CD4-positive, alpha-beta T cell treated with Interleukin-4 for 1 hour (primary cell): ENCODE data around the gene NHLRC2.
"Not testable (repeated sequence)": the region's sequence is repeated elsewhere in the genome, so short reads cannot be mapped to it uniquely, and the experiment has no call there.

Experiments used
- DNase-seq, 2 donors: peaks; one replicate each; pipeline ENCODE4 v3.0.0-alpha.2; 2020 to 2022

The NHLRC2 gene

DNA sequence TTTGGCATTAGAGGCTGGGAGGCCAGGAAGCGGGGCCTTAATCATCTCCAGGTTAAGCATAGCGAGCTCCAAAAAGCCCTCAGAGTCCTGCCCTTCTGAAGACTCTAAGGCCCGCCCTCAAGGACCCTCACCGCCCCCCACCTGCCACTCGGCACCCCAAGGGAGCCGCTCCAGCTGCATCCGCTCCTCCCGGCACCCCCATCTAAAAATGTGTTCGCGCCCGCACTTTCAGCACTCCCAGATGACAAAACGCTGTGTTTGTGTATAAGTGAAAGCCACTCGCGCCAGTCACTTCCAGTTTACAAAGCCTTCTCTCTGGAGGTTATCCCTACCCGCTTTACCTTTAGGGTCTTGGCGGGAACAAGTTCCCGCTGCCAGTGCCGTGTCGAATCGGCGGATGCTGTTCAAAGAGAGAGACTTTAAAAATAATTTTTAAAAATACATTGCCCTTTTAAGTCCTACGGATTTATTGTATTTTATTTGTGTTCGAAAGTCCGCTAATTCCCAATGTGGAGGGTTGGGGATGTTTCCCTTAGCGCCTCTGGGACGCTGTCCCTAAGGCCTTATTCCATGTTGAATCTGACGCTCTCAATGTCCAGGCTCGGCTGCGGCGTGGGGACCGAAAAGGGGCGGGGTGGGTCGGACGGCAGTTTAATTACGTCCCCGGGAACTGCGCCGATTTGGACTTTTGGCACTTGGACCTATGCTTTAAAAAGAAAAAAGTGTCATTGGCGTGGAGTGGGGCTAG, at the start of gene NHLRC2, which contains the start of gene DCLRE1A:
Gene NHLRC2 (plus strand): TSS at position 649 of the 748 bp plus-strand sequence. CDS start 212 bp downstream, outside the sequence.
Gene DCLRE1A (minus strand): TSS at position 70 of the 748 bp plus-strand sequence. CDS start 900 bp downstream, outside the sequence.
- peak; percentile 73 to 74 for DNase-seq

DNA sequence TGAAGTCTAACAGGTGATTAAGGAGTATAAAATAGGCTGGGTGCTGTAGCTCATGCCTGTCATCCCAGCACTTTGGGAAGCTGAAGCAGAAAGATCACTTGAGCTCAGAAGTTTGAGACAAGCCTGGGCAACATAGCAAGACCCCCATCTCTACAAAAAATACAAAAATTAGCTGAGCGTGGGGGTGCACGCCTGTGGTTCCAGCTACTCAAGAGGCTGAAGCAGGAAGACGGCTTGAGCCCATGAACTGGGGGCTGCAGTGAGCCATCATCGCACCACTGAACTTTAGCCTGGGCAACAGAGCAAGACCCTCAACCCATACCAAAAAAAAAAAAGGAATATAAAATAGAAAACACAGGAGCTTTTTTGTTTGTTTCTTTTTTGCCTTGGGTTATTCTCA, 48.0 kb upstream of the NHLRC2 start:
- DNase-seq = no peak

DNA sequence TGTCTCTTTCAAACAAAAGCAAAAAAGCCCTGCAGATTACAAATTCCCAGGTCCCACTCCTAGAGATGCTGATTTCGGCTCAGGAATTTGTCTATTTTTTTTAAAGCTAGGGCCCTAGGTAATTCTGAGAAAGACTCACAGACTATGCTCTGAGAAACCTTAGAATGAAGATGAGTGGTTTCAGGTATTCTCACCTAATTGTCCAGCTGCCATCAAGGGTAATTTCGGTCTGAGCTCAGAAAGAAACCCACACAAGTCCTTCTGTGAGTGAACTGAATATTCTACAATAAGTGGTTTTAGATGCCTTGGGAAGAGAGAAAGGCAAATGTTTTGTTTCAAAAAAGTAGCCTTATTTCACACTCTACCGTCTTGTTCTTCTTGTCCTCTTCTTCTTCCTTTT, 46.3 kb upstream of the NHLRC2 start:
- DNase-seq = no peak

DNA sequence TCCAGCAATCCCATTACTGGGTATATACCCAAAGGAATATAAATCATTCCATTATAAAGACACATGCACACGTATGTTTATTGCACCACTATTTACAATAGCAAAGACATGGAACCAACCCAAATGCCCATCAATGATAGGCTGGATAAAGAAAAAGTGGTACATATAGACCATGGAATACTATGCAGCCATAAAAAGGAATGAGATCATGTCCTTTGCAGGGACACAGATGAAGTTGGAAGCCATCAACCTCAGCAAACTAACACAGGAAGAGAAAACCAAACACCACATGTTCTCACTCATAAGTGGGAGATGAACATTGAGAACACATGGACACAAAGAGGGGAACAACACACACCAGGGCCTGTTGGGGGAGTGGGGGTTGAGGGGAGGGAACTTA, 39.8 kb upstream of the NHLRC2 start:
- not testable (repeated sequence) for DNase-seq

- DNase-seq = no peak
Observed at GRCh38 chr10:113819989-113820388, 34.5 kb upstream of the NHLRC2 start.

DNA sequence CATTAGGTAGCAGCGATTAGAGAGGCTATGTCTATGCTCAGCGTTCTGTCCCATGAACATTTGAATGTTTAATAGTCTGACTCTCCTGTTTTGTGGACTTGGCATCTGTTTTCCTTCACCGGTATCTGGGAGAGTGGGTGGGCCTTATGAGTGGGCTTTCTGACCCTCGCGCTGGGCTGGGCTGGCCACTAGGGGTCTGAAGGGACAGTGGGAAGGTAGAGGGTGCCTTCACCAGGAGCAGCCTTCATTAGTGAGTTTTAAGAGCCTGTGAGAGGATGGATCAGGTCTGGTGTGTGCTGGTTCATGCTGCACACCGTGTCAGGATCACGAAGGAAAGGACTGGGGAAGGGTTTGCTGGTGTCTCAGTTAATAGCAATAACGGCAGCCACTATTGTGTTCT, 34.0 kb upstream of the NHLRC2 start:
- DNase-seq = no peak

- DNase-seq = not testable (repeated sequence)
Observed at GRCh38 chr10:113821306-113821705, 33.2 kb upstream of the NHLRC2 start.

- no peak for DNase-seq
Observed at GRCh38 chr10:113822174-113822573, 32.3 kb upstream of the NHLRC2 start.

- DNase-seq = no peak
Observed at GRCh38 chr10:113823389-113823788, 31.1 kb upstream of the NHLRC2 start.

DNA sequence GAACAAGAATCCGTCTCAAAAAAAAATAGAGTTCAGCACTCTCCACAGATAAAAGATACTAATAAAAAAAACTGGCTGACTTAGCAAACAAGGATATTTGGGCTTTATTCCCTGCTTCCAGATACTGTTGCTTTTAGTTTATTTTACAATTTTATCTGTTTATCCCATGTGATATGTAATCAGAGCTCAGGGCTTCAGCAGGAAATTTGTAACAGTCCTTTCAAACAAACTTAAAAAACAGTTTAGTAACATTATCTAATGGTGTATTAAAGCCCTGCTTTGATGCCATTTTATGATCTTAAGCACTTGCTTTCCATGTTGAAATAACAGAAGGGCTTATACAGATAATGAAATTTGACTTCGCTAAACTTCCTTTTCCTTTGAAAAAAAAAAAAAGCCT, 28.7 kb upstream of the NHLRC2 start:
- DNase-seq = no peak

DNA sequence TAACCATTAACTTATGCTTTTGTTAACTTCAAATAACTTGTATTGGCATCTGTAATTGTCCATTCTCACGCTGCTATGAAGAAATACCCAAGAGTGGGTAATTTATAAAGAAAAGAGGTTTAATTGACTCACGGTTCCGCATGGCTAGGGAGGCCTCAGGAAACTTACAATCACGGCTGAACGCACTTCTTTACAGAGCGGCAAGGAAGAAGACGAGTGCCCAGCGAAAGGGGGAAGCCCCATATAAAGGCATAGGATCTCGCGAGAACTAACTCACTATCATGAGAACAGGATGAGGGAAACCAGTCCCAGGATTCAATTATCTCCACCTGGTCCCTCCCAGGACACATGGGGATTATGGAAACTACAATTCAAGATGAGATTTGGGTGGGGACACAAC, 25.9 kb upstream of the NHLRC2 start:
- DNase-seq = not testable (repeated sequence)

DNA sequence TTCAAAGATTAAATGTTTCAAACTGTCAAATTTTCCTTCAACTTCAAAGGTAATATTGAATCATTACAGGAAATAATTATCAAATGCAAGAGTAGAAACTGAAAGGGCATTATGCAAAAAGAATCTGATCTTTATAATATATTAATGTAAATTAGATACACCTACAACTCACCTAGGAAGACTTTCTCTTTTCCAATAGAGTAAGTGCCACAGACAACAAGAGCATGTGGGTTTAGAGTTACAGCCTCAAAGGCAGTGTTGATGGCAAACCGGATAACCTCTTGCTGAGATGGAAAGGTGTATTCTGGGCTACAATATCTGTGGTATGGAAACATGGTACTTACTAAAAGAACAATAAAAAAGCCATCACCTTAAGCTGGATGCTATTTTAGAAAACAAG, 12.3 kb upstream of the NHLRC2 start:
- no peak for DNase-seq

GRCh38 chr10:113843972-113844485, 10.4 kb upstream of the NHLRC2 start:
- DNase-seq = no peak

- no peak for DNase-seq
Observed at GRCh38 chr10:113846036-113846435, 8.4 kb upstream of the NHLRC2 start.

GRCh38 chr10:113849140-113849803, 5.2 kb upstream of the NHLRC2 start:
- DNase-seq = no peak

GRCh38 chr10:113849946-113850345, 4.5 kb upstream of the NHLRC2 start:
- no peak for DNase-seq

DNA sequence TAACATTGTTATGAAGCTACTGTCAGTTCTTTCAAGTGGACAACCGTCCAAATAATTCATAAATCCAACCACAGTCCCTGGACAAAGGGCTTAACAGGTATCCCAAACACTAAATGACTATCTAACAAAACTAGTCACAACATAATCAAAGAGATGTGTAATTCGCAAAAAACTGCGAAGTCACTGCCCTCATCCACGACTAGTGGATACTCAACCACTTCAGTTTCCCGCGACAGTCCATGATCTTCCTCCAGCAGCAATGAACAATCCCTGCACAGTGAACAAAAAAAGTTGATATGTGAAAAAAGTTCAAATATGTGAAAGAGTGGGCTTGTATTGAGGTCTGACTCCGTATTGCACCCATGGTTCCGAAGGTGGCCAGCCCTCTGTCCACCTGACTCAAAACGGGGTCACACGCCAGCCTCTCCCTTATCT, 866 bp upstream of the NHLRC2 start:
- no peak for DNase-seq

DNA sequence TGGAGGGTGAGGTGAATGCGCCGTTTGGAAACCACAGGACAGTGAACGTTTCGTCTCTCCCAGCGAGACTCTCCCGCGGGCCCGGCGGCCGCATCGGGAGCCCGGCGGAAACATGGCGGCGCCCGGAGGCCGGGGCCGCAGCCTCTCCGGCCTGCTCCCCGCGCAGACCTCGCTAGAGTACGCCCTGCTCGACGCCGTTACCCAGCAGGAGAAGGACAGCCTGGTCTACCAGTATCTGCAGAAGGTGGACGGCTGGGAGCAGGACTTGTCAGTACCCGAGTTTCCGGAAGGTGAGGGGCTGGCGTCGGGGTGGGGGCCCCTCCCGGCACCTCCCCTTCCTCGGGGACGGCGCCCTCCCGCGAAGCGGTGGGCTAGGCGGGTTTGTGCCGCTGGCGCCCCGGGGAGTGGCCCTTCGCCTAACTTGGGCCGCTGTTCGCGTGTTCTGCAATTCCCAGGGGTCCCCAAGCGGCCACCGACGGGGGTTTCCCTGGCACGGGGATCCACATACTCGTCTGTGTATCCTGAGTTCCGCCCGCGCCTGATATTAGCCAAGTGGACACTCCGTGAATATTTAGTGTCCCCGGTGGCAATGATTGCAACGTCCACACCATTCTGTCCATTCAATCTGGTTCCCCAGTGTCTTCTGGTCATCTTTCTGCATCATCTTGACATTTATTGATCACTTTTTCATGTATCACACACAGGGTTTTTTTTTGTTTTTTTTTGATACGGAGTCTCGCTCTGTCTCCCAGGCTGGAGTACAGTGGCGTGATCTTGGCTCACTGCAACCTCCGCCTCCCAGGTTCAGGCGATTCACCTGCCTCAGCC, 514 bp downstream of the NHLRC2 start:
- DNase-seq = peak; percentile 52 to 59

GRCh38 chr10:113856563-113856962, 2.1 kb downstream of the NHLRC2 start:
- no peak for DNase-seq

GRCh38 chr10:113857210-113857609, 2.7 kb downstream of the NHLRC2 start:
- DNase-seq = no peak

DNA sequence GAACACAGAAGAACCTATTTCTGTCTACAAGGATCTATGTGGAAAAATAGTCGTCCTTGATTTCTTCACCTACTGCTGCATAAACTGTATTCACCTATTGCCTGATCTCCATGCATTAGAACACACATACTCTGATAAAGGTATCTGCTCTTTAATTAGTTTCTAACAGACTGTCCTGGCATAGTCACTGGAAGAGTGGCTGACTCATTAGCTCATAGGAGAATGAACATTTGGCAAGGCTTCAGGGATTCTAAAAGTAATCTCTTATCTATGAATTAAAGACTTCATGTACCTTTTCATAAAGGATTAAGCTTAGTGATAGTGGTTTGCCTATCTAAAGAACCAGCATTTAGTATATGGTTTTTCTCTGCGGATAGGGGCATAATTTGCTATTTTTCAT, 4.1 kb downstream of the NHLRC2 start:
- DNase-seq = no peak

DNA sequence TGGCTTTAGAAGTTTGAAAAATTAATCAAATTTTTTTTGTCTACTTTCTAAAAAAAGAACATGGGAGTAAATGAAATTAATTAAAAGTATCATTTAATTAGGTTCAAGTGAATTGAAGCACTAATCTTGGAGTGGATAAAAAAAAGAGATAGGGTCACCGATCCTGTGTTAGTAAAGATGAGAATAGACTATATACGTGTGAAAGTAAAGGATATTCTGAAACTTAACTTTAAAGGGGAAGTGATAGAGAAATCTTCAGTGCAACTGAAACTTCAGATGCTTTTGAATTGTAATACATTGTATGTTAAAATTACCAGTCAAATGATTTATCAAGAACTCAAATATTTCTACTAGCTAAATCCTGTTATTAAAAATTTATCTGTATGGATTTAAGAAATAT, 4.8 kb downstream of the NHLRC2 start:
- no peak for DNase-seq

DNA sequence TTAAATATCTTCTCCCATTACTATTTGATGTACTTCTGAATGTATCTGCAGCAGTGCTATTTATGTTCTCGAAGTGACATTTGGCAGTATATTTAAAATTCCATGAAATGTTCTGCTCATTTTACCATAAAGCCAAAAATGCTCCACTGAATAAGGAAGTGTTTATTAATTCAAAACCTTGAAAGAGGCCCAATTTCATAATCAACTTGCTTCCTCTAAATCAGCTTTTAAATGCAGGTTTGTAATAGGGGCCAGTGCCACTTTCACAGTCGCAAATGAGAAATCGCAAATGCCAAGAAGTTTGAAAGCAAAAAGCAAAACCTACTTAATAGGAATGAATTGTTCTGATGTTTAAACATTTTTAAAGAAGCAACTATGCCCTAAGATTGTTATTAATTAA, 11.4 kb downstream of the NHLRC2 start:
- DNase-seq = no peak
